ENCODE measurements around the gene CYP2J2.

GRCh38 chr1:59892841-59893811, 33.4 kb downstream of the CYP2J2 start:
- no peak for TF ChIP-seq CTCF (optimal IDR thresholded peaks at IDR 0.05 in 1 of 3, IDR thresholded peaks at IDR 0.05 in 1 of 3, conservative IDR thresholded peaks at IDR 0.05 in 1 of 3; ENCODE audit: extremely low read depth in 1 of 3, insufficient read depth in 2 of 3, low read length in 3 of 3)
- no peak for TF ChIP-seq EZH2 (IDR thresholded peaks at IDR 0.05; ENCODE audit: low read length)

All from keratinocyte (primary cell).